ENCODE data around the gene DMBX1.

DMBX1 gene

GRCh38 chr1:46508757-46509156 is 19.1 kb downstream of the DMBX1 start:
- DNase-seq = no peak

DNA sequence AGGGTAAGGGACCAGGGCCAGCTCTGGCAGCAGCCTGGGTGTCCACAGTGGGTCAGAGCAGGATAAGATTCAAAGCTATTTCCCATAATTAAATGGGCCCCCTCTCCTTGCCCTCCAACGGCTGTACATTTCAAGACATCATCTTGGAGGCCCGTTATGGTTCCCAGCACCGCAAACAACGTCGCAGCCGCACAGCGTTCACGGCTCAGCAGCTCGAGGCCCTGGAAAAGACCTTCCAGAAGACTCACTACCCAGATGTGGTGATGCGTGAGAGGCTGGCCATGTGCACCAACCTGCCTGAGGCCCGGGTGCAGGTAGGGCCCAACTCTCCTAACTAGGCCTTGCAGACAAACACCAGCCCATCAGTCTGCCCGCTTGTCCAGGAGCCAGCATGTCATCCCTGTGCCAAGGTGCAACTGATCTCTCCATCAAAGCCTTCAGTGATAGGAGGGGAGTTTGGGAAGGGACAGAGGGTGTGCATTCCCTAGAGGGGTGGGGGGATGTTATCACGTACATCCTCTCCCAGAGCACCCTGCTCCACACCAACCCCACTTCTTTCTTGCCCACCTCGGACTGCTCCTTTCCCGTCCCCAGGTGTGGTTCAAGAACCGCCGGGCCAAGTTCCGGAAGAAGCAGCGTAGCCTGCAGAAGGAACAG is 20.8 kb downstream of the DMBX1 start:
- no peak for DNase-seq

DNA sequence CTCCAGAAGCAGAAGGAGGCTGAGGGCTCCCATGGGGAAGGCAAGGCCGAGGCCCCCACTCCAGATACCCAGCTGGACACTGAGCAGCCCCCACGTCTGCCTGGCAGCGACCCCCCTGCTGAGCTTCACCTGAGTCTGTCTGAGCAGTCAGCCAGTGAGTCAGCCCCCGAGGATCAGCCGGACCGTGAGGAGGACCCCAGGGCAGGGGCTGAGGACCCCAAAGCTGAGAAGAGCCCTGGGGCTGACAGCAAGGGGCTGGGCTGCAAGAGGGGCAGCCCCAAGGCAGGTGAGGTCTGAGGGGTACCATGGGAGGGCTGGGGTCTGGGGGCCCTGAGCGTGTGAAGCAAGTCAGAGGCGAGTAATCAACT is 21.3 kb downstream of the DMBX1 start:
- DNase-seq = no peak

GRCh38 chr1:46512135-46512791 is 22.6 kb downstream of the DMBX1 start:
- no peak for DNase-seq

- DNase-seq = no peak
Observed at GRCh38 chr1:46512792-46513190, 23.2 kb downstream of the DMBX1 start.

DNA sequence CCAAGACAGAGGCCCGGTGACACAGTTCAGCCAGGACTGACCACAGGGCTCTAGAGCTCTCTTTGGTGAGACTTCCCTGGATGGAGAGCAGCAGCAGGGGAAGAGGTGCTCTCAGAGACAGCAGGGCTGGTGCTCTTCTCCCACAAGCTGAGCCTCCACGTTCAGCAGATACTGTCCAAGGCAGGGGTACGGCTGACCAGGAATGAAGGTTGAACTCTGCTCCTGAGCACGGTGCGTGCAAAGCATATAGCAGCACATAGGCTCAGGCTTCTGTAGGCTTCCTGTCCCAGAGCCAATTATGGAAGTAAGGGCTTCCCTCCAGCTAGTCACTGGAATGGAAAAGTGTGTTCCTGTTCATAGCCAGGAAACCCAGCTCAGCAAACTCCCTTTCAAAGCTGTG is 23.9 kb downstream of the DMBX1 start:
- no peak for DNase-seq

DNA sequence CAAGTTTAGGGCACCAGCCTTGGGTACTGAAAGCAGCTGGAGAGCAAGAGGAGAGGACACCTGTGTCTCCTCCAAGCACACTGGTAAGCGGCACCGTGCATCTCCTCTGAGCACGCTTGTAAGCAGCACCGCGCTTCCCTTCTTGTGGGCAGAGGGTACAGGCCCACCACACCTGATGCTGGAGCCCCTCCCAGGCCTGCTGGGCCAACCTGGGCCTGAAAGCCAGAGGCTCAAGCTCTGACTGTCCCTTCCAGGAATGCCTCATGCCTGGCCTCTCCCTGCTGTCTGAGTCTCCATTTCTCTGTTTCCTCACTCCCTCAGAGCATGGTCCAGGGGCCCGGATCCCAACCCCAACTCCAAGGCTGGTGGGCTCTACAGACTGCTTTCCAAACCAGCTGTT is 25.9 kb downstream of the DMBX1 start:
- DNase-seq = no peak

- no peak for DNase-seq
Observed at GRCh38 chr1:46516200-46516950, 26.7 kb downstream of the DMBX1 start.

- no peak for DNase-seq
Observed at GRCh38 chr1:46517010-46517600, 27.5 kb downstream of the DMBX1 start.

DNA sequence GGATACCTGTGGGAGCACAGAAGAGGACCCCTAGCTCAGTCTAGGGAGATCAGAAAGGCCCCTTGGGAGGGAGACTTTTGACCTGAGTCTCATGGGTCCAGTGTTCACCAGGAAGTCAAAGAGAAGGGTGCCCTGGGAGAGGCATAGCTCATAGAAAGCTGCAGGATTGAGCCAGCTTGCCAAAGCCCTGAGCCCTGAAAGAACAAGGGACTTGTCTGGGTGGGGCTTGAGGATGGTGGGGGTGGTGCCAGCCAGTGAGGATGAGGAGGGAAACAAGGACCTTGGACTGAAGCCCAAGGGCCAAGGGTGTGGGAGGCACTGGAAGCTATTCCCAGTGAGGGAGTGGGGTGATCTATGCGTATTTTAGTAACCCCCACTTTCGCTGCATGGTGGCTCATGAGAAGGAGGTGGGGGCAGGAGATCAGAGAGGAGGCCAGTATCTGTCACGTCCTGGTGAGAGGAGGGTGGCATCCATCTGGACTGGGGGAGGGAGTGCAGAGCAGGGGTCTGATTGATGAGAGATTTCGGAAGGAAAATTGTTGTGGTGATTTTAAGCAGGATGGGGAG is 28.4 kb downstream of the DMBX1 start:
- DNase-seq = no peak

GRCh38 chr1:46519209-46519608 is 29.6 kb downstream of the DMBX1 start:
- DNase-seq = no peak

- no peak for DNase-seq
Observed at GRCh38 chr1:46520063-46520911, 30.7 kb downstream of the DMBX1 start.

DNA sequence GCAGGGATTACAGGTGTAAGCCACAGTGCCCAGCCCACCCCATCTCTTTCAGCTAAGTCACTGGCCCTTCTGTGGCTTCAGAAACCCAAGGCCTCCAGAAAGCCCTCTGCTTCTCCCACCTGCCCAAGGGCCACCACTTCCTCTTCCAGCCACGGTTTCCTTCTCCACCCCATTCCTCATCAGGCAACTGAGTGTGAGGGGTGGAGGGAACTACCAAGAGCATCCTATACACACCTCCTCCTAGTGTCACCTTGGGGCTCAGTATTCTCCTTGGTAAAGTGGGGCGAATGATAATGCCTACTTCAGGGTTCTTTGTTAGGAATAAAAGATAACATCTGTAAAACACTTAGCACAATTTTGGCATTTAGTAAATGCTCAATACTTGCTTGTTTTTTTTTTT is 31.8 kb downstream of the DMBX1 start:
- DNase-seq = no peak

- no peak for DNase-seq
Observed at GRCh38 chr1:46522184-46522968, 32.7 kb downstream of the DMBX1 start.

GRCh38 chr1:46522969-46523320 is 33.3 kb downstream of the DMBX1 start:
- DNase-seq = no peak

GRCh38 chr1:46523496-46524353 is 34.1 kb downstream of the DMBX1 start:
- DNase-seq = peak; percentile 32

DNA sequence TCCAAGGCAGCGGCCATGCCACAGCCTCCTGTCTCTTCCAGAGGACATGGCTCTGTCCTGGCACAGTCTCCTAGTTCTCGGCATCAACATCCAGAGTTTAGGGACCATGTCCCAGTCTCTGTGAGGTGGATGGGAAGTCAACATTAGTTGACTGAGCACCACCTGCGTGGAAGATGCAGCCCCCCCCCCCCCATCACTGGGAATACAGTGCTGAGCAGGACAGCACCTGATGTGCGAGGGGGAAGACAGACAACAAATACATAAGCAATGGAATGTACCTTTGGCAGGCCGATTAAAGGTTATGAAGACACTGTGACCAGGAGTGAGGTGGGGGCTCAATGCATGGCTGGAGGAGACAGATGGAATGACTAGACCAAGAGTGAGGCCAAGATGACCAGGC is 35.2 kb downstream of the DMBX1 start:
- DNase-seq = no peak

DNA sequence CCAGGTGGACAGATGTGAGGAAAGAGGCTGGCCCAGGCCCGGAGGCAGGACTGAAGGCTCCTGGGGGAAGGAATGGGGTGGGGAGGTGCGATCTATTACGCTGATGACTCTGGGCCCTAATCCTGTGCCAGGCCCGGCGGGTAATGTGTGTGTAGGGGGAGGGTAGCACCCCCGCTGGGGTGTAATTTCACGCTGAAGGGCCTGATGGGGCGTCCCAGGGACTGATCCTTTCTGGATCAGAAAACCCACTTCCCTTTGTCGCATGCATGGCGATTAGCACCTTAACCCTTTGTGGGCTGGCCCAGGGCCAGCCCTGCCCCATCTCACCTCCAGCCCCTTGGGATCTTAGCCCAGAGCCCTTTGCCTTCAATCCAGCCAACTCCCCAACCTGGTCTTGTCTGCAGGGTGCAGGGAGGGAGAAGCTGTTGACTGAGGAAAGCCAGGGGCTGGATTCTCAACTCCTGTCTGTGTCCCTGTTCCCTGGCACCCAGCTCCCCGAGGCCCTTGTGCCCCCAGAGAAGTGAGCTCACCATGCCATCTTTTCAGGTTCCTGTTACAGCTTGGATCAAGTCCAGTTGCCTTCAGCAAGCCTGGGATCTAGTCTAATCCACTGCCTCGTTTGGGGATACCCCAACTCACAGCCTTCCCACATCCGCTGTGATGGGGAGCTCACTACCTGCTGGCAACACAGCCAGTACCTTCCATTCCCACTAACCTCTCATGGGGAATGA is 35.8 kb downstream of the DMBX1 start:
- DNase-seq = no peak

DNA sequence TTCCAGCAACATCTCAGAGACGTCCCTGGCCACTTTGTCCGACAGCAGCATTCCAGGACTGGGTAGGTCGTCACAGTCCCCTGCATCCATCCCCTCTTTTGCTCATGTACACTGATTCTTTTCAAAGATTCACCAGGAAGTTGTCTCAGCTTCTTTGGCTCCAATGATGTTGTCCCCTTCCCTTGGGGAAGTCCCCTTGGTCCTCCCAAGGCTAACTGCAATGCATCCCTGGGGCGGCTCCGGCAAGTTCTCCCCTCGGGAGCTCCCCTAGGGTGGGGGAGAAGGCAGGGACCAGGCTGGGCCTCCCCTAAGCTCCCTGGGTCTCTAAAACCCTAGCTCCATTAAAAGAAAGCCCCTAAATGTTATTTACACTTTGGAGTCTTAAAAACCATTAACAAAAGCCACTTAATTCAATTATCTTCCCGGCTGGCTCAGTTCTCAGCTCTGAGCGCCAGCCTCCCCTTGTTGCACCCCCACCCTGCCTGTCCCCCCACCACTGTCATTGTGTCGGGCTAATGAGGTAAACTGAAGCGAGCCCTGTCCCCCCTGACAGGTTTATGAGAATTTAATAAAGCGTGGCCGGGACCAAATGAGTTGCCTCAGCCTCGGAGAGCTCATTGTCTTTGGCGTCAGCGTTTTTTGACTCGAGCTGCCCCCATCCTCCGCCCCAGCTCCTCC is 36.5 kb downstream of the DMBX1 start:
- DNase-seq = no peak
